MM.1S (cell line): ENCODE measurements around the gene CFAP251.

Experiments
- DNase-seq: peaks from one replicate; pipeline ENCODE4 v3.0.0-alpha.2; 2015
- H2AFZ ChIP-seq: fragments of 300-600 bp; sonication (generic); 2 replicates; pipeline ENCODE4 v1.6.0; 2016; ENCODE audit warnings: antibody characterized with exemption, low read length
- H3F3A ChIP-seq: fragments of 300-600 bp; sonication (generic); 2 replicates; pipeline ENCODE4 v1.6.1; 2016; ENCODE audit warnings: mild to moderate bottlenecking, antibody characterized with exemption, low read length, moderate library complexity, mixed read lengths; ENCODE audit not compliant: insufficient read depth
- H3K27ac ChIP-seq: fragments of 300-600 bp; sonication (generic); 2 replicates; pipeline ENCODE4 v1.5.1; 2016; ENCODE audit warnings: mild to moderate bottlenecking, low read length
- H3K27me3 ChIP-seq: fragments of 300-600 bp; sonication (generic); replicated peaks from 2 replicates; pipeline ENCODE4 v1.6.0; 2016; ENCODE audit warnings: low read length; ENCODE audit not compliant: insufficient read depth
- H3K36me3 ChIP-seq: fragments of 300-600 bp; sonication (generic); replicated peaks from 2 replicates; pipeline ENCODE4 v1.6.1; 2016; ENCODE audit warnings: mild to moderate bottlenecking, low read length, mixed read lengths; ENCODE audit not compliant: insufficient read depth
- H3K4me1 ChIP-seq: fragments of 300-600 bp; sonication (generic); 2 replicates; pipeline ENCODE4 v1.6.1; 2016; ENCODE audit warnings: low read length, mixed read lengths
- H3K4me2 ChIP-seq: fragments of 300-600 bp; sonication (generic); 2 replicates; pipeline ENCODE4 v1.6.0; 2016; ENCODE audit warnings: low read depth, low read length
- H3K4me3 ChIP-seq: fragments of 300-600 bp; sonication (generic); 2 replicates; pipeline ENCODE4 v1.5.1; 2016; ENCODE audit warnings: low read length, mixed read lengths
- H3K79me2 ChIP-seq: fragments of 300-600 bp; sonication (generic); 2 replicates; pipeline ENCODE4 v1.6.1; 2016; ENCODE audit warnings: mixed run types, low read length, mixed read lengths
- H3K9ac ChIP-seq: fragments of 300-600 bp; sonication (generic); 2 replicates; pipeline ENCODE4 v1.6.1; 2016; ENCODE audit warnings: low read length, mixed read lengths
- H3K9me2 ChIP-seq: fragments of 300-600 bp; sonication (generic); replicated peaks from 2 replicates; pipeline ENCODE4 v1.6.1; 2016; ENCODE audit warnings: mild to moderate bottlenecking, low read length, mixed read lengths; ENCODE audit not compliant: insufficient read depth
- H3K9me3 ChIP-seq: fragments of 300-600 bp; sonication (generic); replicated peaks from 2 replicates; pipeline ENCODE4 v1.6.1; 2016; ENCODE audit warnings: mild to moderate bottlenecking, low read length, mixed read lengths; ENCODE audit not compliant: insufficient read depth
- H4K20me1 ChIP-seq: fragments of 300-600 bp; sonication (generic); 2 replicates; pipeline ENCODE4 v1.6.1; 2016; ENCODE audit warnings: mild to moderate bottlenecking, low read length, moderate library complexity, mixed read lengths; ENCODE audit not compliant: insufficient read depth
- EZH2 ChIP-seq: fragments of 300-600 bp; sonication (generic); optimal IDR thresholded peaks from 2 replicates; pipeline ENCODE3; 2017; ENCODE audit warnings: low read depth, mild to moderate bottlenecking, antibody characterized with exemption, low read length, mixed read lengths
- EZH2phosphoT487 ChIP-seq: fragments of 300-600 bp; sonication (generic); IDR thresholded peaks from 2 replicates; pipeline ENCODE4 v1.6.1; 2018; ENCODE audit warnings: antibody characterized with exemption, low read length
- TF ChIP-seq, protein P1 (sequence below): fragments of 300-600 bp; sonication (generic); IDR thresholded peaks from 2 replicates; pipeline ENCODE4 v1.5.1; 2016; ENCODE audit warnings: antibody characterized with exemption, low read length, mixed read lengths

The CFAP251 gene

GRCh38 chr12:121953695-121954094, 35.3 kb downstream of the CFAP251 start:
- TF ChIP-seq, protein P1, sequence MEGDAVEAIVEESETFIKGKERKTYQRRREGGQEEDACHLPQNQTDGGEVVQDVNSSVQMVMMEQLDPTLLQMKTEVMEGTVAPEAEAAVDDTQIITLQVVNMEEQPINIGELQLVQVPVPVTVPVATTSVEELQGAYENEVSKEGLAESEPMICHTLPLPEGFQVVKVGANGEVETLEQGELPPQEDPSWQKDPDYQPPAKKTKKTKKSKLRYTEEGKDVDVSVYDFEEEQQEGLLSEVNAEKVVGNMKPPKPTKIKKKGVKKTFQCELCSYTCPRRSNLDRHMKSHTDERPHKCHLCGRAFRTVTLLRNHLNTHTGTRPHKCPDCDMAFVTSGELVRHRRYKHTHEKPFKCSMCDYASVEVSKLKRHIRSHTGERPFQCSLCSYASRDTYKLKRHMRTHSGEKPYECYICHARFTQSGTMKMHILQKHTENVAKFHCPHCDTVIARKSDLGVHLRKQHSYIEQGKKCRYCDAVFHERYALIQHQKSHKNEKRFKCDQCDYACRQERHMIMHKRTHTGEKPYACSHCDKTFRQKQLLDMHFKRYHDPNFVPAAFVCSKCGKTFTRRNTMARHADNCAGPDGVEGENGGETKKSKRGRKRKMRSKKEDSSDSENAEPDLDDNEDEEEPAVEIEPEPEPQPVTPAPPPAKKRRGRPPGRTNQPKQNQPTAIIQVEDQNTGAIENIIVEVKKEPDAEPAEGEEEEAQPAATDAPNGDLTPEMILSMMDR, result no peak
- TF ChIP-seq EZH2 (no peak), EZH2phosphoT487 (no peak)
- H3K9me2 ChIP-seq, result no peaks in the 10 kb centered on the region
- no peak for DNase-seq

GRCh38 chr12:121955258-121956237, 37.2 kb downstream of the CFAP251 start:
- no peaks in the 10 kb centered on the region for H3K79me2 ChIP-seq
- H3K36me3 ChIP-seq, result no peaks in the 10 kb centered on the region
- H3K4me2 ChIP-seq, result no peak overlapping the region
- no peak overlapping the region for H3K4me3 ChIP-seq
- no peak overlapping the region for H2AFZ ChIP-seq
- H3K4me1 ChIP-seq, result no peaks in the 10 kb centered on the region
- no peak overlapping the region for H3K9ac ChIP-seq
- no peak for DNase-seq
- no peaks in the 10 kb centered on the region for H3K9me2 ChIP-seq
- no peak overlapping the region for H3K27ac ChIP-seq
- TF ChIP-seq EZH2phosphoT487 (no peak), EZH2 (no peak)
- TF ChIP-seq, protein P1, result no peak
- no peaks in the 10 kb centered on the region for H3K9me3 ChIP-seq
- no peaks in the 10 kb centered on the region for H3F3A ChIP-seq
- no peaks in the 10 kb centered on the region for H3K27me3 ChIP-seq
- H4K20me1 ChIP-seq, result no peaks in the 10 kb centered on the region

More at GRCh38 chr12:121953695-121954094, 35.3 kb downstream of the CFAP251 start:
- H3K4me2 ChIP-seq, result no peak overlapping the region
- H3K9me3 ChIP-seq, result no peaks in the 10 kb centered on the region
- no peak overlapping the region for H3K4me3 ChIP-seq
- no peaks in the 10 kb centered on the region for H3F3A ChIP-seq
- H3K27me3 ChIP-seq, result no peaks in the 10 kb centered on the region
- H3K36me3 ChIP-seq, result no peaks in the 10 kb centered on the region
- H4K20me1 ChIP-seq, result no peaks in the 10 kb centered on the region
- no peak overlapping the region for H2AFZ ChIP-seq
- H3K4me1 ChIP-seq, result no peaks in the 10 kb centered on the region
- H3K27ac ChIP-seq, result no peak overlapping the region
- no peaks in the 10 kb centered on the region for H3K79me2 ChIP-seq
- H3K9ac ChIP-seq, result no peak overlapping the region

- H3K9me3 ChIP-seq, result no peaks in the 10 kb centered on the region
- H4K20me1 ChIP-seq, result no peaks in the 10 kb centered on the region
- no peak overlapping the region for H3K9ac ChIP-seq
- no peak overlapping the region for H3K27ac ChIP-seq
- TF ChIP-seq EZH2 (no peak), EZH2phosphoT487 (no peak)
- TF ChIP-seq, protein P1, result no peak
- H3K4me2 ChIP-seq, result no peak overlapping the region
- H3K27me3 ChIP-seq, result no peaks in the 10 kb centered on the region
- H3K4me3 ChIP-seq, result no peak overlapping the region
- no peaks in the 10 kb centered on the region for H3K9me2 ChIP-seq
- H3K36me3 ChIP-seq, result no peaks in the 10 kb centered on the region
- no peaks in the 10 kb centered on the region for H3F3A ChIP-seq
- DNase-seq, result no peak
- H3K79me2 ChIP-seq, result no peaks in the 10 kb centered on the region
- no peaks in the 10 kb centered on the region for H3K4me1 ChIP-seq
- no peak overlapping the region for H2AFZ ChIP-seq
Observed at GRCh38 chr12:121957861-121958515, 39.6 kb downstream of the CFAP251 start.
